ENCODE results near the gene MATK. TPM values are rescaled to one million over a fixed set of nuclear protein-coding genes. Genes with fewer than 3 reads are reported as not detected.

MATK gene
- total RNA-seq, 2 donors from 2014 or later: 5.7 to 5.8 TPM

DNA sequence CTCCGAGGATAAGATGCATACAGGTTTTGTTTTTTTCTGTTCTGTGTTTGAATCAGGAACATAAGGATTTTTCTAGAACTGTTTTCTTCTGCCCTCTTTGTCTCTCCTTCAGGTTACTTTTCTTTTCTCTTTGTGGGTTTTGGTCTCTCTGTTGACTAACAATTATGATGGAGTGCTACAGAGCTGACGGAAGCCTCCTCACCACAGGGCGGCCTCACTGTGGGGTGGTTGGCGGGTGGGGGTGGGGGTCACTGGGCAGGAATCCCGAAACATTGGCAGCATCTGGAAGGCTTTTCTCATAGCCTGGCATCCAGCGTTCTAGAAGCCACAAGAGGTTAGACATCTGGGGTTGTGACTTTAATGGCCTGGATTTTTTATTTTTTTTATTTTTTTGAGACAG is 12.0 kb upstream of the MATK start:
- Histone ChIP-seq H3K4me3 (ENCODE audit: low read length) (no peak overlapping the region), H3K9ac (ENCODE audit: extremely low read depth, low read length, poor library complexity, severe bottlenecking) (no peak overlapping the region), H3K4me1 (ENCODE audit: control insufficient read depth, insufficient read depth, low read length) (no peaks in the 10 kb centered on the region), H3K36me3 (ENCODE audit: control insufficient read depth, insufficient read depth, low read length) (no peaks in the 10 kb centered on the region), H3K27ac (ENCODE audit: low read depth, low read length) (no peak overlapping the region), H3K27me3 (ENCODE audit: control insufficient read depth, insufficient read depth, low read length, poor library complexity, severe bottlenecking) (peaks cover 33% of the 10 kb centered on the region), H3K9me3 (ENCODE audit: control insufficient read depth, low read length) (no peaks in the 10 kb centered on the region)
- WGBS, 2 experiments (ENCODE audit: insufficient coverage in 1 of 2, insufficient read length in 1 of 2): 86 to 88% methylated on average over 4 to 6 of the region's 6 CpGs
- DNase-seq: no peak
- H3K9me3 Mint-ChIP-seq: peaks cover 7% of the 10 kb centered on the region
- no peak overlapping the region for H3K4me3 Mint-ChIP-seq
- no peaks in the 10 kb centered on the region for H3K36me3 Mint-ChIP-seq (ENCODE audit: low read depth)
- TF ChIP-seq, protein P1, sequence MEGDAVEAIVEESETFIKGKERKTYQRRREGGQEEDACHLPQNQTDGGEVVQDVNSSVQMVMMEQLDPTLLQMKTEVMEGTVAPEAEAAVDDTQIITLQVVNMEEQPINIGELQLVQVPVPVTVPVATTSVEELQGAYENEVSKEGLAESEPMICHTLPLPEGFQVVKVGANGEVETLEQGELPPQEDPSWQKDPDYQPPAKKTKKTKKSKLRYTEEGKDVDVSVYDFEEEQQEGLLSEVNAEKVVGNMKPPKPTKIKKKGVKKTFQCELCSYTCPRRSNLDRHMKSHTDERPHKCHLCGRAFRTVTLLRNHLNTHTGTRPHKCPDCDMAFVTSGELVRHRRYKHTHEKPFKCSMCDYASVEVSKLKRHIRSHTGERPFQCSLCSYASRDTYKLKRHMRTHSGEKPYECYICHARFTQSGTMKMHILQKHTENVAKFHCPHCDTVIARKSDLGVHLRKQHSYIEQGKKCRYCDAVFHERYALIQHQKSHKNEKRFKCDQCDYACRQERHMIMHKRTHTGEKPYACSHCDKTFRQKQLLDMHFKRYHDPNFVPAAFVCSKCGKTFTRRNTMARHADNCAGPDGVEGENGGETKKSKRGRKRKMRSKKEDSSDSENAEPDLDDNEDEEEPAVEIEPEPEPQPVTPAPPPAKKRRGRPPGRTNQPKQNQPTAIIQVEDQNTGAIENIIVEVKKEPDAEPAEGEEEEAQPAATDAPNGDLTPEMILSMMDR (conservative IDR thresholded peaks at IDR 0.05): no peak
- H3K27me3 Mint-ChIP-seq (ENCODE audit: insufficient read depth): peaks cover 46% of the 10 kb centered on the region
- H3K27ac Mint-ChIP-seq: no peak overlapping the region
- H3K4me1 Mint-ChIP-seq: no peaks in the 10 kb centered on the region

DNA sequence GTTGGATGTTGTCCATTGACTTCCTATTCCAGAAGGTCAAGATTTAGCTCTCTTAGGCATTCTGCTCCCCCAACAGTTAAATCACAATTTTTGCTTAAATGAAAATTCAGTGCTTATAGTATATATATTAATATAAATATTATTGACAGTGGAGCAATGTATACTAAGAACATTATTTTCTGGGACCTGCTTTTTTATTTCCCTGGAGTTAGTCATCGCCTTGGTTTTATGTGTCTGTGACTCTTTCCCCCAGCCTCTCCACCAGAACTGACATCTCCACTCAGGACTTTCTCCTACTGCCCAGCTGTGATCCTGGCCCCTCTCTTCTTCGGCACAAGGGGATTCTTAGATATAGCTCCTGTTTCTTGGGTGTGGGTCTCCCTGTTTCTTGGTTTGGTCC is 10.2 kb upstream of the MATK start:
- no peak overlapping the region for H3K27ac Mint-ChIP-seq
- no peak overlapping the region for H3K9ac ChIP-seq (ENCODE audit: extremely low read depth, low read length, poor library complexity, severe bottlenecking)
- peaks cover 31% of the 10 kb centered on the region for H3K27me3 Mint-ChIP-seq (ENCODE audit: insufficient read depth)
- 83 to 95% methylated on average over 1 to 2 of the region's 2 CpGs for WGBS, 2 experiments (ENCODE audit: insufficient coverage in 1 of 2, insufficient read length in 1 of 2)
- no peak overlapping the region for H3K27ac ChIP-seq (ENCODE audit: low read depth, low read length)
- no peaks in the 10 kb centered on the region for H3K9me3 ChIP-seq (ENCODE audit: control insufficient read depth, low read length)
- no peak for DNase-seq
- H3K4me3 Mint-ChIP-seq: no peak overlapping the region
- no peaks in the 10 kb centered on the region for H3K4me1 ChIP-seq (ENCODE audit: control insufficient read depth, insufficient read depth, low read length)
- peaks cover 20% of the 10 kb centered on the region for H3K27me3 ChIP-seq (ENCODE audit: control insufficient read depth, insufficient read depth, low read length, poor library complexity, severe bottlenecking)
- H3K4me3 ChIP-seq (ENCODE audit: low read length): no peak overlapping the region
- peaks cover 7% of the 10 kb centered on the region for H3K9me3 Mint-ChIP-seq
- H3K36me3 Mint-ChIP-seq (ENCODE audit: low read depth): no peaks in the 10 kb centered on the region
- no peaks in the 10 kb centered on the region for H3K4me1 Mint-ChIP-seq
- H3K36me3 ChIP-seq (ENCODE audit: control insufficient read depth, insufficient read depth, low read length): no peaks in the 10 kb centered on the region
- TF ChIP-seq, protein P1 (conservative IDR thresholded peaks at IDR 0.05): no peak

DNA sequence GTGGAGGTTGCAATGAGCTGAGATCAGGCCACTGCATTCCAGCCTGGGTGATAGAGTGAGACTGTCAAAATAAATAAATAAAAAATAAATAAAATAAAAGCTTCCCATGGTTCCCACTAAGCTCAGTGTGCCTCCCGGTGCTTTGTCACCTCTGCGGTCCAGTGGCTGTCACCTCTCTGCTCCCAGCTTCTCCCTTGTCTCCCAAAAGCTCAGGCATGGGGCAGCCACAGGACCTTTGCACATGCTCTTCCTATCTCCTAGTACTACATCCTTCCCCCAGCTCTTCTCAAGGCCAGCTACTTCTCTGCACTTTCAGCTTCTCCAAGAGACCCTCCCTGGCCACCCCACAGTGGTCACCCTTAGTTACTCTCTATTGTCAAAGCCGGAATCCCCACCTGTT is 7.6 kb upstream of the MATK start:
- no peak for DNase-seq
- Mint-ChIP-seq H3K36me3 (ENCODE audit: low read depth) (no peaks in the 10 kb centered on the region), H3K4me1 (no peaks in the 10 kb centered on the region), H3K4me3 (no peak overlapping the region), H3K27ac (no peak overlapping the region), H3K9me3 (peaks cover 7% of the 10 kb centered on the region), H3K27me3 (ENCODE audit: insufficient read depth) (peaks cover 30% of the 10 kb centered on the region)
- Histone ChIP-seq H3K27me3 (ENCODE audit: control insufficient read depth, insufficient read depth, low read length, poor library complexity, severe bottlenecking) (peaks cover 8% of the 10 kb centered on the region), H3K9ac (ENCODE audit: extremely low read depth, low read length, poor library complexity, severe bottlenecking) (no peak overlapping the region), H3K27ac (ENCODE audit: low read depth, low read length) (no peak overlapping the region), H3K36me3 (ENCODE audit: control insufficient read depth, insufficient read depth, low read length) (no peaks in the 10 kb centered on the region), H3K9me3 (ENCODE audit: control insufficient read depth, low read length) (no peaks in the 10 kb centered on the region), H3K4me3 (ENCODE audit: low read length) (no peak overlapping the region), H3K4me1 (ENCODE audit: control insufficient read depth, insufficient read depth, low read length) (no peaks in the 10 kb centered on the region)
- WGBS, 2 experiments (ENCODE audit: insufficient coverage in 1 of 2, insufficient read length in 1 of 2): 87 to 98% methylated on average over 3 of the region's 3 CpGs
- TF ChIP-seq, protein P1 (conservative IDR thresholded peaks at IDR 0.05): no peak
